Brain pericyte (primary cell): ENCODE data around the gene HOTAIR.

ENCODE experiments used
- DNase-seq: peaks from one replicate; pipeline ENCODE4 v3.0.0-alpha.2; 2012; ENCODE audit warnings: low read depth, low spot score

Gene HOTAIR

GRCh38 chr12:53974084-53975063 lies at the start of gene HOTAIR:
Gene HOTAIR, minus strand, starts transcription at chr12:53974954.
- DNase-seq, result no peak

GRCh38 chr12:54024127-54024526 lies 49.4 kb upstream of the HOTAIR start:
- DNase-seq, result no peak

GRCh38 chr12:54022960-54023884 lies 48.5 kb upstream of the HOTAIR start:
- DNase-seq, result no peak

GRCh38 chr12:54021432-54022013 lies 46.8 kb upstream of the HOTAIR start:
- no peak for DNase-seq

- no peak for DNase-seq
Observed at GRCh38 chr12:54020591-54021405, 46.0 kb upstream of the HOTAIR start.

GRCh38 chr12:54019924-54020590 lies 45.3 kb upstream of the HOTAIR start:
- DNase-seq, result no peak

- no peak for DNase-seq
Observed at GRCh38 chr12:54019091-54019811, 44.5 kb upstream of the HOTAIR start.

- DNase-seq, result no peak
Observed at GRCh38 chr12:54018468-54018984, 43.8 kb upstream of the HOTAIR start.

GRCh38 chr12:54017878-54018467 lies 43.2 kb upstream of the HOTAIR start:
- DNase-seq, result no peak

- no peak for DNase-seq
Observed at GRCh38 chr12:54017027-54017788, 42.5 kb upstream of the HOTAIR start.

GRCh38 chr12:54016478-54016964 lies 41.8 kb upstream of the HOTAIR start:
- no peak for DNase-seq

GRCh38 chr12:54016051-54016450 lies 41.3 kb upstream of the HOTAIR start:
- DNase-seq, result no peak

- no peak for DNase-seq
Observed at GRCh38 chr12:54015018-54015931, 40.5 kb upstream of the HOTAIR start.

GRCh38 chr12:54014377-54015017 lies 39.7 kb upstream of the HOTAIR start:
- DNase-seq, result no peak

GRCh38 chr12:54012631-54013409 lies 38.1 kb upstream of the HOTAIR start:
- DNase-seq, result no peak
